OCI-LY7 (cell line): ENCODE results near the gene CCDC192.

Experiments used
- EZH2phosphoT487 ChIP-seq: fragments of 200-600 bp; sonication (generic); IDR thresholded peaks from 2 replicates; pipeline ENCODE4 v1.6.1; 2018; ENCODE audit warnings: low read depth, borderline replicate concordance, mild to moderate bottlenecking, mixed run types, antibody characterized with exemption, low read length, moderate library complexity, mixed read lengths
- TF ChIP-seq, protein P1 (sequence below): fragments of 200-600 bp; sonication (generic); conservative IDR thresholded peaks from 2 replicates; pipeline ENCODE4 v1.5.1; 2014; ENCODE audit warnings: mild to moderate bottlenecking, antibody characterized with exemption, low read length, moderate library complexity, mixed read lengths

DNA sequence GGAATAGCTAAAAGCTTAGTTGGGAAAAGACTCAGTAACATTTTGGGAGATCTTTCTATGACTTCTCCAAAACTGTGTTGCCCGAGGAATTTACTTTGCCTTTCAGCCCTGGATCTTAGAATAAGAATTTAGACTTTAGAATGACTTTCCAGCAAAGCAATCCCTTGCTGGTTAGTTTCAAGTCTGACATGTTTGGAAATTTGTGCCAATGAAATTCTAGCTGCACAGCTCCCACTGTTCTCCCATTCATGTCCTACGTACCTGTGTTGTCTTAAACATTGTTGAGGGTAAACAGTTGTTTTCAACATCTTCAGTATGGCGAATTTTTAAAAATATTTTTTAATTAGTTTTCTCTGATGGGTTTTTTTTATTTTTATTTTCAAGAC lies 111.4 kb downstream of the CCDC192 start:
- TF ChIP-seq, protein P1, sequence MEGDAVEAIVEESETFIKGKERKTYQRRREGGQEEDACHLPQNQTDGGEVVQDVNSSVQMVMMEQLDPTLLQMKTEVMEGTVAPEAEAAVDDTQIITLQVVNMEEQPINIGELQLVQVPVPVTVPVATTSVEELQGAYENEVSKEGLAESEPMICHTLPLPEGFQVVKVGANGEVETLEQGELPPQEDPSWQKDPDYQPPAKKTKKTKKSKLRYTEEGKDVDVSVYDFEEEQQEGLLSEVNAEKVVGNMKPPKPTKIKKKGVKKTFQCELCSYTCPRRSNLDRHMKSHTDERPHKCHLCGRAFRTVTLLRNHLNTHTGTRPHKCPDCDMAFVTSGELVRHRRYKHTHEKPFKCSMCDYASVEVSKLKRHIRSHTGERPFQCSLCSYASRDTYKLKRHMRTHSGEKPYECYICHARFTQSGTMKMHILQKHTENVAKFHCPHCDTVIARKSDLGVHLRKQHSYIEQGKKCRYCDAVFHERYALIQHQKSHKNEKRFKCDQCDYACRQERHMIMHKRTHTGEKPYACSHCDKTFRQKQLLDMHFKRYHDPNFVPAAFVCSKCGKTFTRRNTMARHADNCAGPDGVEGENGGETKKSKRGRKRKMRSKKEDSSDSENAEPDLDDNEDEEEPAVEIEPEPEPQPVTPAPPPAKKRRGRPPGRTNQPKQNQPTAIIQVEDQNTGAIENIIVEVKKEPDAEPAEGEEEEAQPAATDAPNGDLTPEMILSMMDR, result no peak
- TF ChIP-seq EZH2phosphoT487, result no peak
